Common myeloid progenitor, CD34-positive (primary cell): ENCODE data around the gene MRPL20.
"Not testable (repeated sequence)": the region's sequence is repeated elsewhere in the genome, so short reads cannot be mapped to it uniquely, and the experiment has no call there.

Experiments
- CTCF ChIA-PET: fragments of 350-600 bp; sonication (Branson Sonifier 250); formaldehyde crosslinking; loops from one replicate; lab custom pipeline; 2021; ENCODE audit warnings: antibody characterized with exemption; lab: Charles Lee
- POLR2A ChIA-PET: fragments of 350-600 bp; sonication (Branson Sonifier 250); formaldehyde crosslinking; loops from one replicate; lab custom pipeline; 2021; ENCODE audit warnings: antibody characterized with exemption; lab: Charles Lee
- DNase-seq, 3 donors: peaks; one replicate each; pipeline versions ENCODE4 v3.0.0 to v3.0.0-alpha.2; 2013
- H3K27ac ChIP-seq, 2 experiments: 1 replicate in 1 of 2; 2 replicates in 1 of 2; pipeline ENCODE4 v1.7.0; 2013; ENCODE audit warnings: inconsistent platforms in 2 of 2, low read length in 2 of 2, mild to moderate bottlenecking in 2 of 2, low read depth in 1 of 2, moderate library complexity in 1 of 2; ENCODE audit not compliant: severe bottlenecking in 2 of 2, insufficient read depth in 1 of 2, poor library complexity in 1 of 2
- H3K27me3 ChIP-seq, 5 experiments: replicated peaks in 2 of 5; 1 replicate in 3 of 5; 2 replicates in 2 of 5; pipeline versions ENCODE4 v1.6.1 to v1.7.0; 2013; ENCODE audit warnings: low read length in 4 of 5, mild to moderate bottlenecking in 2 of 5, moderate library complexity in 2 of 5, inconsistent platforms in 1 of 5; ENCODE audit not compliant: insufficient read depth in 5 of 5, control insufficient read depth in 4 of 5
- H3K36me3 ChIP-seq, 4 experiments: 1 replicate in 2 of 4; 2 replicates in 2 of 4; pipeline versions ENCODE4 v1.6.1 to v1.7.0; 2013; ENCODE audit warnings: low read length in 3 of 4, control low read depth in 1 of 4, mild to moderate bottlenecking in 1 of 4; ENCODE audit not compliant: control insufficient read depth in 4 of 4, insufficient read depth in 4 of 4
- H3K4me1 ChIP-seq, 4 experiments: 1 replicate in 3 of 4; 2 replicates in 1 of 4; pipeline versions ENCODE4 v1.6.1 to v1.7.1; 2013; ENCODE audit warnings: low read length in 3 of 4, mild to moderate bottlenecking in 3 of 4, control low read depth in 1 of 4, inconsistent platforms in 1 of 4, moderate library complexity in 1 of 4; ENCODE audit not compliant: control insufficient read depth in 4 of 4, insufficient read depth in 4 of 4; ENCODE audit errors: control extremely low read depth in 1 of 4
- H3K4me3 ChIP-seq, 7 experiments: 1 replicate in 4 of 7; 2 replicates in 3 of 7; pipeline versions ENCODE4 v1.5.1 to v1.7.0; 2013; ENCODE audit warnings: mild to moderate bottlenecking in 7 of 7, low read length in 6 of 7, moderate library complexity in 6 of 7, inconsistent platforms in 2 of 7, low read depth in 2 of 7, control low read depth in 1 of 7; ENCODE audit not compliant: insufficient read depth in 4 of 7, control insufficient read depth in 1 of 7; ENCODE audit errors: extremely low read depth in 1 of 7
- H3K9me3 ChIP-seq, 5 experiments: 1 replicate in 4 of 5; 2 replicates in 1 of 5; pipeline versions ENCODE4 v1.6.1 to v1.7.1; 2013; ENCODE audit warnings: low read length in 4 of 5, mild to moderate bottlenecking in 2 of 5, inconsistent platforms in 1 of 5, low read depth in 1 of 5, moderate library complexity in 1 of 5; ENCODE audit not compliant: control insufficient read depth in 4 of 5, insufficient read depth in 2 of 5; ENCODE audit errors: control extremely low read depth in 1 of 5
- WGBS: methylation state at CpG from one replicate; pipeline ENCODE4 v1.1.5; 2013; ENCODE audit not compliant: insufficient coverage; 5-methylcytosine and 5-hydroxymethylcytosine counted together

MRPL20 gene

GRCh38 chr1:1388078-1388472 lies 19.0 kb downstream of the MRPL20 start:
- DNase-seq: no peak
- no peaks in the 10 kb centered on the region for H3K9me3 ChIP-seq
- H3K36me3 ChIP-seq: peaks cover 11 to 74% (median 61%) of the 10 kb centered on the region in 4 experiments
- no peaks in the 10 kb centered on the region for H3K4me1 ChIP-seq
- H3K27me3 ChIP-seq: no peaks in the 10 kb centered on the region
- WGBS: 98% methylated on average over 16 of the region's 16 CpGs
- H3K4me3 ChIP-seq: no peak overlapping the region
- CTCF ChIA-PET: interaction anchor here (1.3 kb wide), 1 partner anchor 10 kb away, joined by 3 read pairs; no protein-coding TSS in a partner anchor
- POLR2A ChIA-PET: no interaction called here
- no peak overlapping the region for H3K27ac ChIP-seq

- H3K9me3 ChIP-seq: no peaks in the 10 kb centered on the region
- no peak for DNase-seq
- ChIA-PET CTCF (interaction anchor here (0.9 to 1.8 kb wide), 3 partner anchors 11 to 15 kb away, joined by 3 to 4 read pairs (median 4); no protein-coding TSS in a partner anchor), POLR2A (interaction anchor here (0.7 kb wide), 1 partner anchor 12 kb away, joined by 4 read pairs; the partner anchor contains the start of gene AURKAIP1)
- H3K27ac ChIP-seq: no peak overlapping the region
- peaks cover 8 to 67% (median 54%) of the 10 kb centered on the region in 4 experiments for H3K36me3 ChIP-seq
- WGBS: 97% methylated on average over 44 of the region's 50 CpGs
- no peaks in the 10 kb centered on the region for H3K27me3 ChIP-seq
- H3K4me3 ChIP-seq: no peak overlapping the region
- H3K4me1 ChIP-seq: no peaks in the 10 kb centered on the region
These were observed 19.7 kb downstream of the MRPL20 start for GRCh38 chr1:1387098-1388077.

- H3K4me3 ChIP-seq: no peak overlapping the region
- no peak for DNase-seq
- WGBS: 97% methylated on average over 8 of the region's 8 CpGs
- H3K27me3 ChIP-seq: no peaks in the 10 kb centered on the region
- ChIA-PET CTCF (interaction anchor here (0.9 to 1.8 kb wide), 2 partner anchors 13 to 17 kb away, joined by 4 read pairs; no protein-coding TSS in a partner anchor), POLR2A (no interaction called here)
- no peak overlapping the region for H3K27ac ChIP-seq
- no peaks in the 10 kb centered on the region for H3K4me1 ChIP-seq
- H3K36me3 ChIP-seq: peaks cover 8 to 62% (median 42%) of the 10 kb centered on the region in 4 experiments
- H3K9me3 ChIP-seq: no peaks in the 10 kb centered on the region
These were observed 21.2 kb downstream of the MRPL20 start for GRCh38 chr1:1385931-1386330.

- H3K4me3 ChIP-seq, DNase-seq, POLR2A ChIA-PET, H3K27me3 ChIP-seq, H3K27ac ChIP-seq, H3K9me3 ChIP-seq, H3K4me1 ChIP-seq: not testable (repeated sequence)
- peaks cover 4 to 60% (median 36%) of the 10 kb centered on the region in 4 experiments for H3K36me3 ChIP-seq
- WGBS: 91% methylated on average over 18 of the region's 29 CpGs
- CTCF ChIA-PET: interaction anchor here (1.8 kb wide), 1 partner anchor 13 kb away, joined by 4 read pairs; no protein-coding TSS in a partner anchor
These were observed 21.8 kb downstream of the MRPL20 start for GRCh38 chr1:1385339-1385738.

GRCh38 chr1:1381294-1381693 lies 25.8 kb downstream of the MRPL20 start:
- Histone ChIP-seq H3K27me3 (no peaks in the 10 kb centered on the region), H3K4me3 (no peak overlapping the region), H3K4me1 (peaks cover 0 to 3% (median under 1%) of the 10 kb centered on the region in 4 experiments), H3K27ac (no peak overlapping the region), H3K9me3 (no peaks in the 10 kb centered on the region), H3K36me3 (peaks cover 0 to 29% (median 9%) of the 10 kb centered on the region in 4 experiments)
- ChIA-PET POLR2A (no interaction called here), CTCF (interaction anchor here (0.8 to 1.3 kb wide), 2 partner anchors 10 to 18 kb away, joined by 3 to 6 read pairs; partner anchors contain the start of gene CCNL2)
- 80% methylated on average over 5 of the region's 8 CpGs for WGBS
- no peak for DNase-seq

- H3K4me1 ChIP-seq: peaks cover 0 to 8% (median 5%) of the 10 kb centered on the region in 4 experiments
- H3K36me3 ChIP-seq: peaks cover 0 to 24% (median 5%) of the 10 kb centered on the region in 4 experiments
- DNase-seq: no peak
- H3K9me3 ChIP-seq: no peaks in the 10 kb centered on the region
- CTCF ChIA-PET: interaction anchor here (0.8 to 1.3 kb wide), 2 partner anchors 10 to 18 kb away, joined by 3 to 6 read pairs; partner anchors contain the start of gene CCNL2
- 96% methylated on average over 16 of the region's 16 CpGs for WGBS
- no peaks in the 10 kb centered on the region for H3K27me3 ChIP-seq
- H3K4me3 ChIP-seq: no peak overlapping the region
- no peak overlapping the region for H3K27ac ChIP-seq
- POLR2A ChIA-PET: no interaction called here
These were observed 26.2 kb downstream of the MRPL20 start for GRCh38 chr1:1380860-1381259.
